Adrenal gland (tissue), 12 donors: ENCODE measurements around the gene ST7. TPM values are rescaled to one million over a fixed set of nuclear protein-coding genes. Genes with fewer than 3 reads are reported as not detected.

Experiments
- DNase-seq, 7 donors: peaks; one replicate each; pipeline ENCODE4 v3.0.0-alpha.2; 2019 to 2020
- H3K27ac ChIP-seq, 5 donors: fragments of 200-600 bp; sonication (generic) in 4 of 5; 1 replicate in 3 of 5; 2 replicates in 2 of 5; pipeline versions ENCODE4 v1.5.1 to v1.8.0; 2016 to 2020; ENCODE audit warnings: mild to moderate bottlenecking in 1 of 5
- H3K27me3 ChIP-seq: fragments of 200-600 bp; 2 replicates; pipeline ENCODE4 v1.8.0; 2021
- H3K36me3 ChIP-seq, 2 donors: fragments of 200-600 bp; replicated peaks in 1 of 2; 1 replicate in 1 of 2; 2 replicates in 1 of 2; pipeline versions ENCODE4 v1.5.1 to v1.8.0; 2018 to 2022
- H3K4me1 ChIP-seq, 2 donors: fragments of 200-600 bp; replicated peaks in 1 of 2; 1 replicate in 1 of 2; 2 replicates in 1 of 2; pipeline versions ENCODE4 v1.5.1 to v1.8.0; 2018 to 2021
- H3K4me3 ChIP-seq, 4 donors: fragments of 200-600 bp; sonication (generic) in 3 of 4; one replicate each; pipeline ENCODE4 v1.5.1; 2016 to 2018
- H3K9me3 ChIP-seq, 3 donors: fragments of 200-600 bp; sonication (generic) in 1 of 3; replicated peaks in 1 of 3; 1 replicate in 2 of 3; 2 replicates in 1 of 3; pipeline versions ENCODE4 v1.5.1 to v1.8.0; 2016 to 2021
- POLR2A ChIP-seq, 2 donors: fragments of 450-650 bp; IDR thresholded peaks; one replicate each; pipeline ENCODE4 v1.6.1; 2017; ENCODE audit warnings: antibody characterized with exemption in 2 of 2, mild to moderate bottlenecking in 2 of 2, moderate library complexity in 1 of 2
- WGBS, 4 donors: extraction: QIAGEN DNeasy Blood & Tissue Kit in 2 of 4; methylation state at CpG; one replicate each; pipeline versions ENCODE4 v1.1.5 to v1.1.7; 2013 to 2017; 5-methylcytosine and 5-hydroxymethylcytosine counted together
- intact Hi-C, 2 donors: fragments of 100-400 bp; cut with DNase I; formaldehyde crosslinking; loops; one replicate each; pipeline versions ENCODE4 v1.14.1 to v1.15.0; 2022 to 2023
- polyA plus RNA-seq, 3 donors: library from polyadenylated mRNA; stranded (reverse); fragments of 200-250 nt in 2 of 3; fragments of 350-450 nt in 1 of 3; fragmentation: Illumina TruSeq in 1 of 3; extraction: RNeasy Lipid Tissue Mini Kit (QIAGEN cat#74804) in 1 of 3; gene quantifications; one replicate each; pipeline ENCODE4 v1.2.3, GENCODE V29; 2013 to 2014
- total RNA-seq, 9 donors: library from RNA; depleted of rRNA in 4 of 9; stranded (reverse); fragments of >200 nt in 4 of 9; fragments of 120-200 nt in 1 of 9; fragmentation: NEBNext Ultra II Directional in 1 of 9; extraction: Animal tissue kit (Norgen Biotek cat#: 25700) in 1 of 9; gene quantifications; one replicate each; pipeline versions ENCODE4 v1.1.0 to v1.2.4, GENCODE V29; 2013 to 2023
- TF ChIP-seq, protein P1 (sequence below), 6 experiments: fragments of 450-650 bp in 4 of 6; fragments of 200-600 bp in 2 of 6; sonication (generic) in 1 of 6; IDR thresholded peaks; 1 replicate in 5 of 6; 2 replicates in 1 of 6; pipeline versions ENCODE4 v1.5.1 to v1.8.0; 2016 to 2021; ENCODE audit warnings: antibody characterized with exemption in 6 of 6, mild to moderate bottlenecking in 2 of 6, moderate library complexity in 1 of 6
- donor health status: healthy with polysubstance abuse.
- donor health status: Bipolar disorder and iron deficiency.
- donor health status: DM: yes; HTN: yes; CAD: no.
- donor health status: DM: no; HTN: no; CAD: no.
- donor health status: DM: no; HTN: no; CAD: no.
- donor health status: DM: yes; HTN: yes; CAD: no.

The ST7 gene
- total and polyA plus RNA-seq, 12 donors: 15.7 to 69.9 (median 33.1) TPM

DNA sequence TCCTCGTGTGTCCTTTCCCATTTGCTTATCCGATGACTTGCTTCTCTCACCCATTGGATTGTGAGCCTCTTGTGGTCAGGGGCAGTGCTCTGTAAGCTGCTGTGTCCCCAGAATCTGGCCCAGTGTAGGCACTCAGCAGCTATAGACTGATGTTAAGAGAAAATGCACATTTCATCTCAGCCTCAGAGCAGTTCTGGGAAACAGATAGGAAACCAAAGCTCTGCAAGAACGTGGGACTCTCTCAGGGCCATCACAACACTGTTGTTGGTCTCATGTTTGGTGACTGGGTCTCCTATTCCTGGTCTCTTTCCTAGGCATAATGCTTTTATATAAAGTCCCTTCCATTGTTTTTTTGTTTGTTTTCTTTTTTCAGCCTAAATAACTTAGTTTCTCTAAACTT, 141.2 kb downstream of the ST7 start:
- H3K4me3 ChIP-seq: no peak overlapping the region
- no peak for DNase-seq
- H3K27ac ChIP-seq: no peak overlapping the region
- H3K36me3 ChIP-seq: no peaks in the 10 kb centered on the region
- intact Hi-C loops: no loop called here
- TF ChIP-seq POLR2A (IDR thresholded peaks at IDR 0.05): no peak
- TF ChIP-seq, protein P1, sequence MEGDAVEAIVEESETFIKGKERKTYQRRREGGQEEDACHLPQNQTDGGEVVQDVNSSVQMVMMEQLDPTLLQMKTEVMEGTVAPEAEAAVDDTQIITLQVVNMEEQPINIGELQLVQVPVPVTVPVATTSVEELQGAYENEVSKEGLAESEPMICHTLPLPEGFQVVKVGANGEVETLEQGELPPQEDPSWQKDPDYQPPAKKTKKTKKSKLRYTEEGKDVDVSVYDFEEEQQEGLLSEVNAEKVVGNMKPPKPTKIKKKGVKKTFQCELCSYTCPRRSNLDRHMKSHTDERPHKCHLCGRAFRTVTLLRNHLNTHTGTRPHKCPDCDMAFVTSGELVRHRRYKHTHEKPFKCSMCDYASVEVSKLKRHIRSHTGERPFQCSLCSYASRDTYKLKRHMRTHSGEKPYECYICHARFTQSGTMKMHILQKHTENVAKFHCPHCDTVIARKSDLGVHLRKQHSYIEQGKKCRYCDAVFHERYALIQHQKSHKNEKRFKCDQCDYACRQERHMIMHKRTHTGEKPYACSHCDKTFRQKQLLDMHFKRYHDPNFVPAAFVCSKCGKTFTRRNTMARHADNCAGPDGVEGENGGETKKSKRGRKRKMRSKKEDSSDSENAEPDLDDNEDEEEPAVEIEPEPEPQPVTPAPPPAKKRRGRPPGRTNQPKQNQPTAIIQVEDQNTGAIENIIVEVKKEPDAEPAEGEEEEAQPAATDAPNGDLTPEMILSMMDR (IDR thresholded peaks at IDR 0.05): no peak
- H3K9me3 ChIP-seq: no peaks in the 10 kb centered on the region
- peaks cover 0 to 14% of the 10 kb centered on the region in 2 donors for H3K4me1 ChIP-seq
- no peaks in the 10 kb centered on the region for H3K27me3 ChIP-seq
- 87 to 91% (median 90%) methylated on average over 3 of the region's 3 CpGs for WGBS, 4 donors

DNA sequence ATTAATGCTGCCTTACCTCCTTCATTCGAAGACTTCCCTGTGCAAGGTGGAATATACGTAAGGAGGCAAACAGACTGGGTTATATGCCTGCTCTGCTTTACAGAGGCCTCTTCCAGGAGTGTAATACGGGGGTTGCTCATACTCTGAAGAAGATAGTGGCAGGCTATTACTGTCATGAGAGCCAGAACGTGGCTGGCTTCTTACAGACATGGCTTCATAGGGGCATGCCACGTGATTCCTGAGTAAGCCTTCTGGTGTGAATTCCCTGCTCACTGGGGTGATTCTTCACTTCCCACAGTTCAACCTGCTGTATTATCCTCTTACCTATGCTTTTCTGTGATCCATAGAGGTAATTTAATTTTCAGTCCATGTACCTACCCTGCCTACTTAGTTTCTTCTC, 141.8 kb downstream of the ST7 start:
- intact Hi-C loops: no loop called here
- no peak overlapping the region for H3K27ac ChIP-seq
- 93 to 99% (median 95%) methylated on average over 5 of the region's 5 CpGs for WGBS, 4 donors
- H3K36me3 ChIP-seq: no peaks in the 10 kb centered on the region
- TF ChIP-seq, protein P1 (IDR thresholded peaks at IDR 0.05): no peak
- TF ChIP-seq POLR2A (IDR thresholded peaks at IDR 0.05): no peak
- no peaks in the 10 kb centered on the region for H3K27me3 ChIP-seq
- no peak for DNase-seq
- H3K9me3 ChIP-seq: no peaks in the 10 kb centered on the region
- H3K4me3 ChIP-seq: no peak overlapping the region
- peaks cover 0 to 14% of the 10 kb centered on the region in 2 donors for H3K4me1 ChIP-seq

- H3K36me3 ChIP-seq: no peaks in the 10 kb centered on the region
- intact Hi-C loops: no loop called here
- H3K4me3 ChIP-seq: no peak overlapping the region
- WGBS, 4 donors: 67 to 80% (median 75%) methylated on average over 4 of the region's 4 CpGs
- TF ChIP-seq, protein P1 (IDR thresholded peaks at IDR 0.05): no peak
- no peak for TF ChIP-seq POLR2A (IDR thresholded peaks at IDR 0.05)
- H3K4me1 ChIP-seq: peaks cover 0 to 9% of the 10 kb centered on the region in 2 donors
- DNase-seq: no peak
- no peaks in the 10 kb centered on the region for H3K9me3 ChIP-seq
- H3K27me3 ChIP-seq: no peaks in the 10 kb centered on the region
- no peak overlapping the region for H3K27ac ChIP-seq
These were observed 143.0 kb downstream of the ST7 start for GRCh38 chr7:117096330-117096729.

- Histone ChIP-seq H3K27me3 (no peaks in the 10 kb centered on the region), H3K4me1 (peaks cover 0 to 9% of the 10 kb centered on the region in 2 donors), H3K9me3 (no peaks in the 10 kb centered on the region), H3K36me3 (no peaks in the 10 kb centered on the region), H3K27ac (no peak overlapping the region), H3K4me3 (no peak overlapping the region)
- no peak for DNase-seq
- no peak for TF ChIP-seq POLR2A (IDR thresholded peaks at IDR 0.05)
- TF ChIP-seq, protein P1 (IDR thresholded peaks at IDR 0.05): no peak
- intact Hi-C loops: no loop called here
These were observed 143.6 kb downstream of the ST7 start for GRCh38 chr7:117096942-117097341.
